Loucy (cell line): Measurements from ENCODE around the gene METTL4.

Experiments
- EZH2phosphoT487 ChIP-seq: fragments of 200-600 bp; IDR thresholded peaks from 2 replicates; pipeline ENCODE4 v1.6.1; 2018; ENCODE audit warnings: antibody characterized with exemption, mild to moderate bottlenecking, moderate library complexity, borderline replicate concordance
- TF ChIP-seq, protein P1 (sequence below): fragments of 200-600 bp; sonication (generic); conservative IDR thresholded peaks from 2 replicates; pipeline ENCODE4 v1.5.1; 2014; ENCODE audit warnings: mild to moderate bottlenecking, antibody characterized with exemption, low read length

GRCh38 chr18:2568129-2568528 is 3.2 kb downstream of the METTL4 start:
- TF ChIP-seq, protein P1, sequence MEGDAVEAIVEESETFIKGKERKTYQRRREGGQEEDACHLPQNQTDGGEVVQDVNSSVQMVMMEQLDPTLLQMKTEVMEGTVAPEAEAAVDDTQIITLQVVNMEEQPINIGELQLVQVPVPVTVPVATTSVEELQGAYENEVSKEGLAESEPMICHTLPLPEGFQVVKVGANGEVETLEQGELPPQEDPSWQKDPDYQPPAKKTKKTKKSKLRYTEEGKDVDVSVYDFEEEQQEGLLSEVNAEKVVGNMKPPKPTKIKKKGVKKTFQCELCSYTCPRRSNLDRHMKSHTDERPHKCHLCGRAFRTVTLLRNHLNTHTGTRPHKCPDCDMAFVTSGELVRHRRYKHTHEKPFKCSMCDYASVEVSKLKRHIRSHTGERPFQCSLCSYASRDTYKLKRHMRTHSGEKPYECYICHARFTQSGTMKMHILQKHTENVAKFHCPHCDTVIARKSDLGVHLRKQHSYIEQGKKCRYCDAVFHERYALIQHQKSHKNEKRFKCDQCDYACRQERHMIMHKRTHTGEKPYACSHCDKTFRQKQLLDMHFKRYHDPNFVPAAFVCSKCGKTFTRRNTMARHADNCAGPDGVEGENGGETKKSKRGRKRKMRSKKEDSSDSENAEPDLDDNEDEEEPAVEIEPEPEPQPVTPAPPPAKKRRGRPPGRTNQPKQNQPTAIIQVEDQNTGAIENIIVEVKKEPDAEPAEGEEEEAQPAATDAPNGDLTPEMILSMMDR: no peak
- TF ChIP-seq EZH2phosphoT487: no peak
